Measurements from ENCODE around the gene WDPCP. TPM values are rescaled to one million over a fixed set of nuclear protein-coding genes. Genes with fewer than 3 reads are reported as not detected.

Gene WDPCP
- total and polyA plus RNA-seq, 2 of the 13 experiments (the other 11 are each of a cell fraction or from before 2014, with no cell fraction given) = 2.9 to 5.2 TPM

DNA sequence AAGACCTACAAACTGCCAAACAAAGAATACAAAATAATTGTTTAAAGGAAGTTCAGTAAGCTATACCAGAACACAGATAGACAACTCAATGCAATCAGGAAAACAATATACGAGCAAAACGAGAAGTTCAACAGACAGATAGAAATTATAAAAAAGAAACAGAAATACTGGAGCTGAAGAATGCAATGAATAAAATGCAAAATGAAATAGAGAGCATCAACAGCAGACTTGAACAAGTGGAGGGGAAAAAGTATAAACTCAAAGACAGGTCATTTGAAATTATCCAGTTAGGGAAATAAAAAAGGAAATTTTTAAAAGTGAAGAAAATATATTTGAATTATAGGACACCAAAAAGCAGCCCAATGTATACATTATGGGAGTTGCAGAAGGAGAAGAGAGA, 44.1 kb upstream of the WDPCP start:
- no peaks in the 10 kb centered on the region for H4K20me1 ChIP-seq (ENCODE audit: insufficient read depth, low read length)
- DNase-seq (ENCODE audit: low spot score) (no peak), ATAC-seq (no peak), FAIRE-seq (no peak)
- CTCF ChIA-PET (ENCODE audit: low intra/inter-chr PET ratio, low total read pairs) = no interaction called here
- no TSS peak for BruUV-seq (replicated peaks)
- no peak overlapping the region for H2AFZ ChIP-seq (ENCODE audit: low read length)
- peaks cover 24% of the 10 kb centered on the region for H3K9me3 ChIP-seq (ENCODE audit: low read length)
- H3K79me2 ChIP-seq (ENCODE audit: insufficient read depth, low read length) = no peaks in the 10 kb centered on the region
- H3K27me3 ChIP-seq (ENCODE audit: control insufficient read depth in 1 of 2, insufficient read depth in 2 of 2, low read length in 2 of 2) = peaks cover 0 to 6% of the 10 kb centered on the region in 2 experiments; a peak in 2 of 5 replicates
- WGBS (ENCODE audit: low lambda C conversion rate) = under 1% methylated on average over 2 of the region's 2 CpGs
- TF ChIP-seq, protein P1, sequence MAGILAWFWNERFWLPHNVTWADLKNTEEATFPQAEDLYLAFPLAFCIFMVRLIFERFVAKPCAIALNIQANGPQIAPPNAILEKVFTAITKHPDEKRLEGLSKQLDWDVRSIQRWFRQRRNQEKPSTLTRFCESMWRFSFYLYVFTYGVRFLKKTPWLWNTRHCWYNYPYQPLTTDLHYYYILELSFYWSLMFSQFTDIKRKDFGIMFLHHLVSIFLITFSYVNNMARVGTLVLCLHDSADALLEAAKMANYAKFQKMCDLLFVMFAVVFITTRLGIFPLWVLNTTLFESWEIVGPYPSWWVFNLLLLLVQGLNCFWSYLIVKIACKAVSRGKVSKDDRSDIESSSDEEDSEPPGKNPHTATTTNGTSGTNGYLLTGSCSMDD (CRISPR knock-in tag; IDR thresholded peaks at IDR 0.05) = no peak
- TF ChIP-seq U2AF1 (optimal IDR thresholded peaks at IDR 0.05; ENCODE audit: low read depth, low read length) (no peak), ZNF160 (CRISPR knock-in tag; IDR thresholded peaks at IDR 0.05) (peak; percentile 97)
- no peaks in the 10 kb centered on the region for H3K4me1 ChIP-seq (ENCODE audit: insufficient read depth, low read length)
- H3K27ac ChIP-seq (ENCODE audit: extremely low read length, insufficient read depth, low read length) = no peak overlapping the region
- H3K9ac ChIP-seq (ENCODE audit: insufficient read depth, low read depth, low read length) = no peak overlapping the region
- H3K4me3 ChIP-seq (replicated peaks in 1 of 3; ENCODE audit: insufficient read depth in 1 of 3, low read depth in 2 of 3, low read length in 3 of 3) = no peak overlapping the region
- intact Hi-C loops (cut with micrococcal nuclease; ENCODE audit: unreplicated experiment) = no loop called here
- H3K4me2 ChIP-seq (ENCODE audit: low read depth, low read length) = no peak overlapping the region
- in situ Hi-C loops (cut with HindIII; ENCODE audit: extremely low pct_ligation_motif_present, low pct_unique_long_range_greater_than_20kb) = no loop called here
- POLR2A ChIA-PET = no interaction called here
- no peaks in the 10 kb centered on the region for H3K36me3 ChIP-seq (replicated peaks in 1 of 2; ENCODE audit: control insufficient read depth in 1 of 2, insufficient read depth in 2 of 2, low read length in 2 of 2)

DNA sequence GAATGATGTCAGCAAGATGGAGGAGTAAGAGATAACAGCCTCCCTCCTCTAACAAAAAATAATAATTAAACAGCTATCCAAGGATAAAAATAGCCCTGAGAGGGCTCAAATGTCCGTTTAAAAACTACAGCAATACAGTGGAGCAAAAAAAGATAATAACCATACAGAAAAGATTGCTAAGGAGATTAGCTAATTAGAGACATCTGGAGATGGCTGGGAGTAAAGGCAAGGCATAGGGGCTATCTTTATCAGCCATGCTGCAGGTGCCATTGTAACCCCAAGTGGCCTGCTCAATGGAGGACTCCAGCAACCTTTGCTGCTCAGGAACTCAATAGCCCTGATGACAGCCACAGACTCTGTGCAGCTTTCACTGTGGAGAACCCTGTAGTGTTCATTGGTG, 43.2 kb upstream of the WDPCP start:
- no peak overlapping the region for H3K9ac ChIP-seq (ENCODE audit: insufficient read depth, low read depth, low read length)
- BruUV-seq (replicated peaks) = no TSS peak
- no peaks in the 10 kb centered on the region for H3K79me2 ChIP-seq (ENCODE audit: insufficient read depth, low read length)
- no peak for ATAC-seq
- ChIA-PET CTCF (ENCODE audit: low intra/inter-chr PET ratio, low total read pairs) (no interaction called here), POLR2A (no interaction called here)
- intact Hi-C loops (cut with micrococcal nuclease; ENCODE audit: unreplicated experiment) = no loop called here
- no peak overlapping the region for H3K27ac ChIP-seq (ENCODE audit: extremely low read length, insufficient read depth, low read length)
- WGBS (ENCODE audit: low lambda C conversion rate) = 0% methylated on average over 1 of the region's 1 CpG
- H3K36me3 ChIP-seq (replicated peaks in 1 of 2; ENCODE audit: control insufficient read depth in 1 of 2, insufficient read depth in 2 of 2, low read length in 2 of 2) = no peaks in the 10 kb centered on the region
- peaks cover 0 to 15% of the 10 kb centered on the region in 2 experiments; a peak in 2 of 5 replicates for H3K27me3 ChIP-seq (ENCODE audit: control insufficient read depth in 1 of 2, insufficient read depth in 2 of 2, low read length in 2 of 2)
- no peaks in the 10 kb centered on the region for H3K4me1 ChIP-seq (ENCODE audit: insufficient read depth, low read length)
- peaks cover 22% of the 10 kb centered on the region for H3K9me3 ChIP-seq (ENCODE audit: low read length)
- in situ Hi-C loops (cut with HindIII; ENCODE audit: extremely low pct_ligation_motif_present, low pct_unique_long_range_greater_than_20kb) = no loop called here
- H4K20me1 ChIP-seq (ENCODE audit: insufficient read depth, low read length) = no peaks in the 10 kb centered on the region
- TF ChIP-seq TCF7 (IDR thresholded peaks at IDR 0.05; ENCODE audit: low read depth) (no peak), ZFX (CRISPR knock-in tag; IDR thresholded peaks at IDR 0.05; ENCODE audit: low read depth) (no peak)
- TF ChIP-seq, protein P2, sequence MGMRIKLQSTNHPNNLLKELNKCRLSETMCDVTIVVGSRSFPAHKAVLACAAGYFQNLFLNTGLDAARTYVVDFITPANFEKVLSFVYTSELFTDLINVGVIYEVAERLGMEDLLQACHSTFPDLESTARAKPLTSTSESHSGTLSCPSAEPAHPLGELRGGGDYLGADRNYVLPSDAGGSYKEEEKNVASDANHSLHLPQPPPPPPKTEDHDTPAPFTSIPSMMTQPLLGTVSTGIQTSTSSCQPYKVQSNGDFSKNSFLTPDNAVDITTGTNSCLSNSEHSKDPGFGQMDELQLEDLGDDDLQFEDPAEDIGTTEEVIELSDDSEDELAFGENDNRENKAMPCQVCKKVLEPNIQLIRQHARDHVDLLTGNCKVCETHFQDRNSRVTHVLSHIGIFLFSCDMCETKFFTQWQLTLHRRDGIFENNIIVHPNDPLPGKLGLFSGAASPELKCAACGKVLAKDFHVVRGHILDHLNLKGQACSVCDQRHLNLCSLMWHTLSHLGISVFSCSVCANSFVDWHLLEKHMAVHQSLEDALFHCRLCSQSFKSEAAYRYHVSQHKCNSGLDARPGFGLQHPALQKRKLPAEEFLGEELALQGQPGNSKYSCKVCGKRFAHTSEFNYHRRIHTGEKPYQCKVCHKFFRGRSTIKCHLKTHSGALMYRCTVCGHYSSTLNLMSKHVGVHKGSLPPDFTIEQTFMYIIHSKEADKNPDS (CRISPR knock-in tag; IDR thresholded peaks at IDR 0.05) = no peak
- TF ChIP-seq, protein P3, sequence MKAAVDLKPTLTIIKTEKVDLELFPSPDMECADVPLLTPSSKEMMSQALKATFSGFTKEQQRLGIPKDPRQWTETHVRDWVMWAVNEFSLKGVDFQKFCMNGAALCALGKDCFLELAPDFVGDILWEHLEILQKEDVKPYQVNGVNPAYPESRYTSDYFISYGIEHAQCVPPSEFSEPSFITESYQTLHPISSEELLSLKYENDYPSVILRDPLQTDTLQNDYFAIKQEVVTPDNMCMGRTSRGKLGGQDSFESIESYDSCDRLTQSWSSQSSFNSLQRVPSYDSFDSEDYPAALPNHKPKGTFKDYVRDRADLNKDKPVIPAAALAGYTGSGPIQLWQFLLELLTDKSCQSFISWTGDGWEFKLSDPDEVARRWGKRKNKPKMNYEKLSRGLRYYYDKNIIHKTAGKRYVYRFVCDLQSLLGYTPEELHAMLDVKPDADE (CRISPR knock-in tag; IDR thresholded peaks at IDR 0.05) = no peak
- no peak for FAIRE-seq
- no peak overlapping the region for H3K4me2 ChIP-seq (ENCODE audit: low read depth, low read length)
- DNase-seq (ENCODE audit: low spot score) = no peak
- no peak overlapping the region for H3K4me3 ChIP-seq (replicated peaks in 1 of 3; ENCODE audit: insufficient read depth in 1 of 3, low read depth in 2 of 3, low read length in 3 of 3)
- H2AFZ ChIP-seq (ENCODE audit: low read length) = no peak overlapping the region

All from HepG2 (cell line).